Thyroid gland (tissue), 4 donors: ENCODE results near the gene CYP46A1. TPM values are rescaled to one million over a fixed set of nuclear protein-coding genes. Genes with fewer than 3 reads are reported as not detected.

Experiments
- DNase-seq, 2 donors: peaks; one replicate each; pipeline ENCODE4 v3.0.0-alpha.2; 2019
- H3K27ac ChIP-seq, 3 donors: fragments of 200-600 bp; sonication (generic); 1 replicate in 2 of 3; 2 replicates in 1 of 3; pipeline ENCODE4 v1.5.1; 2016 to 2019; ENCODE audit warnings: mild to moderate bottlenecking in 1 of 3, moderate library complexity in 1 of 3
- H3K27me3 ChIP-seq: fragments of 200-600 bp; sonication (generic); one replicate; pipeline ENCODE4 v1.5.1; 2019
- H3K36me3 ChIP-seq, 2 donors: fragments of 200-600 bp; sonication (generic); one replicate each; pipeline ENCODE4 v1.5.1; 2016 to 2019
- H3K4me1 ChIP-seq, 2 donors: fragments of 200-600 bp; sonication (generic); one replicate each; pipeline ENCODE4 v1.5.1; 2017 to 2019
- H3K4me3 ChIP-seq, 3 donors: fragments of 200-600 bp; sonication (generic); replicated peaks in 1 of 3; 1 replicate in 2 of 3; 2 replicates in 1 of 3; pipeline ENCODE4 v1.5.1; 2016; ENCODE audit warnings: mild to moderate bottlenecking in 1 of 3
- H3K9me3 ChIP-seq: fragments of 200-600 bp; sonication (generic); one replicate; pipeline ENCODE4 v1.5.1; 2017
- POLR2A ChIP-seq, 2 donors: fragments of 450-650 bp; IDR thresholded peaks; one replicate each; pipeline ENCODE4 v1.6.1; 2017; ENCODE audit warnings: antibody characterized with exemption in 2 of 2, mild to moderate bottlenecking in 2 of 2, moderate library complexity in 1 of 2
- WGBS, 2 donors: methylation state at CpG; one replicate each; pipeline ENCODE4 v1.1.5; 2017; 5-methylcytosine and 5-hydroxymethylcytosine counted together
- intact Hi-C: fragments of 100-400 bp; cut with DNase I; formaldehyde crosslinking; loops from one replicate; pipeline ENCODE4 v1.15.1; 2023
- total RNA-seq, 4 donors: library from RNA; depleted of rRNA; stranded (reverse); fragments of >200 nt; gene quantifications; one replicate each; pipeline ENCODE4 v1.2.3, GENCODE V29; 2016
- TF ChIP-seq, protein P1 (sequence below), 6 experiments: fragments of 200-600 bp in 3 of 6; fragments of 450-650 bp in 3 of 6; sonication (generic) in 3 of 6; IDR thresholded peaks; one replicate each; pipeline ENCODE4 v1.5.1; 2016 to 2019; ENCODE audit warnings: antibody characterized with exemption in 6 of 6, mild to moderate bottlenecking in 2 of 6, inconsistent platforms in 1 of 6, moderate library complexity in 1 of 6

The CYP46A1 gene
- total RNA-seq, 4 donors from 2014 or later, result 0.54 to 5.2 (median 1.5) TPM

DNA sequence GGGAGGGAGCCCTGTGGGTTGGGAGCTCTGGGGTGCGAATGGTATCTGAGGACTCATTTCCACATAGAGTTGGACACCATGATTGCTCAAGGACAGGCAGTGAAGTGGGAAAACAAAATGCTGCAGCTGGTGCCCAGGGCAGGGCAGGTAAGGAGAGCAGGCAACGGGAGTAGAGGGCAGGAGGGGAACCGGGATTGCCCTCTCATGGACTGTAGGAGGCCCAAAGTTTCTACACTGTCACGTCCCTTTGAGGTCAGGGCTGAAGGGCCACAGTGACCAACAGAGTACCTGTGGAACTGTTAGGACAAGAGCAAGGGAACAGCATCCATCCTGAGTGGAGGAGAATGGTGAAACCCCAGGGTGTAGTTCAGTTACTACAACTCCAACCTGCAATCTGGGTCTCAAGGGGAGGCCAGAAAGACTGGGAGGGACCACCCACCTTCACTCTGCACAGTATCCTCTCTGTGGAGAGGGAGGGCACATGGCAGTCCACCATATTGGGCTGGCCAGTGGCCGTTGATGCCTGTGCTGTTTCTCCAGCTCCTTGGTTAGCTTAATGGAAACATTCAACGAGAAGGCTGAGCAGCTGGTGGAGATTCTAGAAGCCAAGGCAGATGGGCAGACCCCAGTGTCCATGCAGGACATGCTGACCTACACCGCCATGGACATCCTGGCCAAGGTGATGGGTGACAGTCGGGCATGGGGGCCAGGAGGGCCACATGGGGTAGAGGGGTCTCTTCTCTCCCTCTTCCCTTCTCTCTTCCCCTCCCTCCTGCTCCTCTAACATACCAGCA lies 22.2 kb downstream of the CYP46A1 start:
- TF ChIP-seq, protein P1, sequence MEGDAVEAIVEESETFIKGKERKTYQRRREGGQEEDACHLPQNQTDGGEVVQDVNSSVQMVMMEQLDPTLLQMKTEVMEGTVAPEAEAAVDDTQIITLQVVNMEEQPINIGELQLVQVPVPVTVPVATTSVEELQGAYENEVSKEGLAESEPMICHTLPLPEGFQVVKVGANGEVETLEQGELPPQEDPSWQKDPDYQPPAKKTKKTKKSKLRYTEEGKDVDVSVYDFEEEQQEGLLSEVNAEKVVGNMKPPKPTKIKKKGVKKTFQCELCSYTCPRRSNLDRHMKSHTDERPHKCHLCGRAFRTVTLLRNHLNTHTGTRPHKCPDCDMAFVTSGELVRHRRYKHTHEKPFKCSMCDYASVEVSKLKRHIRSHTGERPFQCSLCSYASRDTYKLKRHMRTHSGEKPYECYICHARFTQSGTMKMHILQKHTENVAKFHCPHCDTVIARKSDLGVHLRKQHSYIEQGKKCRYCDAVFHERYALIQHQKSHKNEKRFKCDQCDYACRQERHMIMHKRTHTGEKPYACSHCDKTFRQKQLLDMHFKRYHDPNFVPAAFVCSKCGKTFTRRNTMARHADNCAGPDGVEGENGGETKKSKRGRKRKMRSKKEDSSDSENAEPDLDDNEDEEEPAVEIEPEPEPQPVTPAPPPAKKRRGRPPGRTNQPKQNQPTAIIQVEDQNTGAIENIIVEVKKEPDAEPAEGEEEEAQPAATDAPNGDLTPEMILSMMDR (IDR thresholded peaks at IDR 0.05), result no peak
- no peak for TF ChIP-seq POLR2A (IDR thresholded peaks at IDR 0.05)
- no peak overlapping the region for H3K27ac ChIP-seq
- 72 to 80% methylated on average over 7 to 8 of the region's 8 CpGs for WGBS, 2 donors
- H3K9me3 ChIP-seq, result no peaks in the 10 kb centered on the region
- no peaks in the 10 kb centered on the region for H3K36me3 ChIP-seq
- H3K27me3 ChIP-seq, result no peaks in the 10 kb centered on the region
- no peaks in the 10 kb centered on the region for H3K4me1 ChIP-seq
- intact Hi-C loops, result no loop called here
- no peak overlapping the region for H3K4me3 ChIP-seq
- DNase-seq, result no peak

DNA sequence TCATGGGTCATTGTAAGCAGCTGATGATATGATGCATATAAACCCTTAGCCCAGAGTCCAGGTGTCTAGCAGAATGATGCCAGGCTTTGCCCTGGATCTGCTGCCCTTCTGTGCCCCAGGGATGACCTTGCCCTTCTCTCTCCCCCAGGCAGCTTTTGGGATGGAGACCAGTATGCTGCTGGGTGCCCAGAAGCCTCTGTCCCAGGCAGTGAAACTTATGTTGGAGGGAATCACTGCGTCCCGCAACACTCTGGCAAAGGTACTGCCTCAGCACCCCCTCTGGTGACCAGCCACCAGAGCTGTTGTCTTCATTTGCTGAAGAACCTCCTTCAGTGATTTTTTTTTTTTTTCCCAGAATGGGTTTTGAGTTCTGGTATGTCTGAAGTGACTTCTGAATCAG lies 23.3 kb downstream of the CYP46A1 start:
- H3K36me3 ChIP-seq, result no peaks in the 10 kb centered on the region
- H3K9me3 ChIP-seq, result no peaks in the 10 kb centered on the region
- no peak for DNase-seq
- no peaks in the 10 kb centered on the region for H3K27me3 ChIP-seq
- H3K4me3 ChIP-seq, result no peak overlapping the region
- intact Hi-C loops, result no loop called here
- 95 to 100% methylated on average over 2 of the region's 2 CpGs for WGBS, 2 donors
- no peak overlapping the region for H3K27ac ChIP-seq
- H3K4me1 ChIP-seq, result no peaks in the 10 kb centered on the region
- TF ChIP-seq, protein P1 (IDR thresholded peaks at IDR 0.05), result no peak
- TF ChIP-seq POLR2A (IDR thresholded peaks at IDR 0.05), result no peak

DNA sequence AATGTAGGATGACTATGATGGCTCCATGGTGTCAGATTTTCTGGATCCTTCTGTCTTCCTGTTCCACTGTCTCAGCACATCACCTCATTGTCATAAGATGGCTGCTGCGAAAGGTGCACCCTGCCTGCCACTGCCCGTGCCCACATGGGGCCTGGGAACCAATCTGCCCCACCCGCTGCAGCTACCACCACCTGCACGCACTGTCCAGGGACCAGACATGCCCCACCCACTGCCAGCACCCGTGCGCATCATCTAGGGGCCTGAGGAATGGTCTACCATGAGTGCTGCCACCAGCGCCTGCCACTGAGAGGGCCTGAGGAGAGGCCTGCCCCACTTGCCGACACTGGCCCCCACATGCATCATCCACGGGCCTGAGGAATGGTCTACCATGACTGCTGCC lies 23.8 kb downstream of the CYP46A1 start:
- Histone ChIP-seq H3K36me3 (no peaks in the 10 kb centered on the region), H3K4me1 (no peaks in the 10 kb centered on the region), H3K27me3 (no peaks in the 10 kb centered on the region), H3K4me3 (no peak overlapping the region), H3K9me3 (no peaks in the 10 kb centered on the region), H3K27ac (no peak overlapping the region)
- no peak for TF ChIP-seq POLR2A (IDR thresholded peaks at IDR 0.05)
- TF ChIP-seq, protein P1 (IDR thresholded peaks at IDR 0.05), result no peak
- WGBS, 2 donors, result 93 to 96% methylated on average over 6 of the region's 9 CpGs
- intact Hi-C loops, result no loop called here
- DNase-seq, result no peak

DNA sequence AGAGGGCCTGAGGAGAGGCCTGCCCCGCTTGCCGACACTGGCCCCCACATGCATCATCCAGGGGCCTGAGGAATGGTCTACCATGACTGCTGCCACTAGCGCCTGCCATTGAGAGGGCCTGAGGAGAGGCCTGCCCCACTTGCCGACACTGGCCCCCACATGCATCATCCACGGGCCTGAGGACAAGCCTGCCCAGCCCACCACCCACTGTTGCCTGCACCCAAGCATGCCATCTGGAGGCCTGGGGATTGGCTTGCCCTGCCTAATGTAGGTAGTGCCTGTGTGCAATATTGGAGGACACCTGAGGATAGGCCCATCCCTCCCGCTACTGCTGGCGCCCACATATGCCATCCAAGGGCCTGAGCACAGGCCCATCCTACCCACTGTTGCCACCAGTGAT lies 24.4 kb downstream of the CYP46A1 start:
- H3K36me3 ChIP-seq, result no peaks in the 10 kb centered on the region
- intact Hi-C loops, result no loop called here
- no peaks in the 10 kb centered on the region for H3K27me3 ChIP-seq
- H3K27ac ChIP-seq, result no peak overlapping the region
- H3K4me3 ChIP-seq, result no peak overlapping the region
- TF ChIP-seq, protein P1 (IDR thresholded peaks at IDR 0.05), result no peak
- TF ChIP-seq POLR2A (IDR thresholded peaks at IDR 0.05), result no peak
- no peak for DNase-seq
- 56% methylated on average over 3 of the region's 7 CpGs; no CpG with 5 or more reads in 1 of the 2 donors for WGBS, 2 donors
- no peaks in the 10 kb centered on the region for H3K9me3 ChIP-seq
- H3K4me1 ChIP-seq, result no peaks in the 10 kb centered on the region

DNA sequence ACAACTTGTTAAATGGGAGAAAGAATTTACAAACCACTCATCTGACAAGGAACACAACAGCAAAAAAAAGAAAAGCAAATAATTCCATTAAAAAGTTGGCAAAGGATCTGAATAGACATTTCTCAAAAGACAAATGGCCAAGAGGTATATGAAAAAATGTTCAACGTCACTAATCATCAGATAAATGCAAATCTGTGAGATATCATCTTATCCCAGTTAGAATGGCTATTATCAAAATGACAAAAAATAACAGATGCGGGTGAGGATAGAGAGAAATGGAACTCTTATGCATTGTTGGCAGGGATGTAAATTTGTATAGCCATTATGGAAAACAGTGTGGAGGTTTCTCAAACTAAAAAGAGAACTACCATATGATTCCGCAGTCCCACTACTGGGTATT lies 29.9 kb downstream of the CYP46A1 start:
- no peak for DNase-seq
- TF ChIP-seq POLR2A (IDR thresholded peaks at IDR 0.05), result no peak
- TF ChIP-seq, protein P1 (IDR thresholded peaks at IDR 0.05), result no peak
- intact Hi-C loops, result no loop called here
- 87% methylated on average over 3 of the region's 3 CpGs for WGBS, 2 donors
- Histone ChIP-seq H3K27ac (no peak overlapping the region), H3K27me3 (no peaks in the 10 kb centered on the region), H3K9me3 (no peaks in the 10 kb centered on the region), H3K36me3 (no peaks in the 10 kb centered on the region), H3K4me3 (no peak overlapping the region), H3K4me1 (no peaks in the 10 kb centered on the region)
